ENCODE data around the gene EPHA2. TPM values are rescaled to one million over a fixed set of nuclear protein-coding genes. Genes with fewer than 3 reads are reported as not detected.

The EPHA2 gene
- total and polyA plus RNA-seq, 3 donors from 2014 or later, result 5.1 to 14.1 (median 5.7) TPM

DNA sequence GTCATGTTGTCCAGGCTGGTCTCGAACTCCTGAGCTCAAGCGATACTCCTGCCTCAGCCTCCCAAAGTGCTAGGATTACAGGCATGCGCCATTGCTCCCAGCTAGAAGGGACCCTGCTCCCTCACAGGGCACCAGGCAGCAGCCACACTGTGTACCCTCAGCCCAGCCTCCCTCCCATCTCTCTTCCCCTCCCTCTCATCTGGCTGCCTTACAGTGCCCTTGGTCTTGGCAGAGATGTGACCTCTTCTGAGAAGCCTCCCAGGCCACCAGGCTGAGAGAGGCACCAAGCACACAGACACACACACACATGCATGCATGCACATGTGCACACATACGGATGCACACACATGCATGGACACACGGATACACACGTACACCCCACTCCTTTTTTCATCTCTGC, 25.0 kb downstream of the EPHA2 start:
- no peaks in the 10 kb centered on the region for H3K36me3 ChIP-seq (ENCODE audit: low read depth, missing control alignments)

DNA sequence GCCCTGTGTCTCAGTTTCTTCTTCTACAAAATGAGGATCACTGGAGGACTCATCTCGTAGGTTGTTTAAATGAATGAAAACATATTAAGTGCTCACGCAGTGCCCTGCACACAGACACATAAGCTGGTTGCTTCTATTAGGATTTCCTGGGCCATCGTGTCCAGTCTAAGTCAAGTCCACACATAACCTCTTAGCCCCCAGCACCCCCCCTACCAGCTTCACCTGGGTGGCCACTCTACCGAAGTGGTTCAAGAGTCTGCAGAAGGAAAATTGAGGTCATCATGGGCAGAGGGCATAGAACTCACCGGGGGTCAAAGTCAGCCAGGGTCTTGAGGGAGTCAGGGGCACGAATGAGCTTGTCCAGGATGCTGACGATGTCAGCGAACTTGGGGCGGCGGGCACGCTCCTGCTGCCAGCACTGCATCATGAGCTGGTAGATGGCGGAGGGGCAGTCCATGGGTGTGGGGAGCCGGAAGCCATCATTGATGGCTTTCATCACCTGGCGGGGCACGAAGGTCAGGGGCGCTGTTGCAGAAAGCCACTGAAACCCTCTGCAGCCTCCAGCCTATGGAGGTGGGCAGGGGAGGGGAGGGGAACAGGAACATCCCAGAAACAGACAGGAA, 25.8 kb downstream of the EPHA2 start:
- 85 to 92% methylated on average over 16 of the region's 16 CpGs for WGBS, 2 donors
- TF ChIP-seq, protein P1, sequence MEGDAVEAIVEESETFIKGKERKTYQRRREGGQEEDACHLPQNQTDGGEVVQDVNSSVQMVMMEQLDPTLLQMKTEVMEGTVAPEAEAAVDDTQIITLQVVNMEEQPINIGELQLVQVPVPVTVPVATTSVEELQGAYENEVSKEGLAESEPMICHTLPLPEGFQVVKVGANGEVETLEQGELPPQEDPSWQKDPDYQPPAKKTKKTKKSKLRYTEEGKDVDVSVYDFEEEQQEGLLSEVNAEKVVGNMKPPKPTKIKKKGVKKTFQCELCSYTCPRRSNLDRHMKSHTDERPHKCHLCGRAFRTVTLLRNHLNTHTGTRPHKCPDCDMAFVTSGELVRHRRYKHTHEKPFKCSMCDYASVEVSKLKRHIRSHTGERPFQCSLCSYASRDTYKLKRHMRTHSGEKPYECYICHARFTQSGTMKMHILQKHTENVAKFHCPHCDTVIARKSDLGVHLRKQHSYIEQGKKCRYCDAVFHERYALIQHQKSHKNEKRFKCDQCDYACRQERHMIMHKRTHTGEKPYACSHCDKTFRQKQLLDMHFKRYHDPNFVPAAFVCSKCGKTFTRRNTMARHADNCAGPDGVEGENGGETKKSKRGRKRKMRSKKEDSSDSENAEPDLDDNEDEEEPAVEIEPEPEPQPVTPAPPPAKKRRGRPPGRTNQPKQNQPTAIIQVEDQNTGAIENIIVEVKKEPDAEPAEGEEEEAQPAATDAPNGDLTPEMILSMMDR (IDR thresholded peaks at IDR 0.05), result no peak
- no peak for TF ChIP-seq POLR2A (IDR thresholded peaks at IDR 0.05)
- Histone ChIP-seq H3K4me3 (no peak overlapping the region), H3K4me1 (peaks cover 16% of the 10 kb centered on the region), H3K9me3 (no peaks in the 10 kb centered on the region), H3K27me3 (no peaks in the 10 kb centered on the region), H3K36me3 (ENCODE audit: low read depth, missing control alignments) (no peaks in the 10 kb centered on the region), H3K27ac (no peak overlapping the region)
- intact Hi-C loops (cut with DNase I; ENCODE audit: low total_unique reads), result no loop called here
- no peak for DNase-seq

More for the DNA sequence above, 25.0 kb downstream of the EPHA2 start:
- Histone ChIP-seq H3K27me3 (no peaks in the 10 kb centered on the region), H3K4me3 (no peak overlapping the region), H3K27ac (no peak overlapping the region), H3K9me3 (no peaks in the 10 kb centered on the region), H3K4me1 (peaks cover 16% of the 10 kb centered on the region)
- intact Hi-C loops (cut with DNase I; ENCODE audit: low total_unique reads), result no loop called here
- TF ChIP-seq, protein P1 (IDR thresholded peaks at IDR 0.05), result no peak
- no peak for TF ChIP-seq POLR2A (IDR thresholded peaks at IDR 0.05)
- DNase-seq, result no peak
- 86 to 94% methylated on average over 3 to 6 of the region's 6 CpGs for WGBS, 2 donors

DNA sequence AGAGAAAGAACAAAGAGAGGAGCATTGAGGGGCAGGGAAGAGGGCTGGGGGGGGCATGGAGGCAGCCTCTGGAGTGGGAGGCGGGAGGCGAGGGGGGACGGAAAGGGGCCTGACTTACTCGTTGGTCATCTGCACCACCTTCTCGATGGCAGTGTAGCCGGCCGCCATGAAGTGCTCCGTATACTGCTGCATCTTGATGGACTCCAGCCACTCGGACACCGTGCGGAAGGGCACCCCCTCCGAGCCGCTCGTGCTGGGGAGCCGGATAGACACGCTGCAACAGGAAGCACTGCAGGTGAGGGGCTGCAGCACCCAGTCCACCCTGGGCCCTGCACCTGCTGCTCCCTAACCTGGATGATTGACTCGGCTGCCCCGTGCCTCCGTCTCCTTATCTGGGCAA, 26.6 kb downstream of the EPHA2 start:
- peaks cover 16% of the 10 kb centered on the region for H3K4me1 ChIP-seq
- H3K9me3 ChIP-seq, result no peaks in the 10 kb centered on the region
- no peak overlapping the region for H3K4me3 ChIP-seq
- 92 to 94% methylated on average over 18 to 19 of the region's 19 CpGs for WGBS, 2 donors
- intact Hi-C loops (cut with DNase I; ENCODE audit: low total_unique reads), result no loop called here
- no peaks in the 10 kb centered on the region for H3K27me3 ChIP-seq
- no peaks in the 10 kb centered on the region for H3K36me3 ChIP-seq (ENCODE audit: low read depth, missing control alignments)
- TF ChIP-seq POLR2A (IDR thresholded peaks at IDR 0.05), result no peak
- TF ChIP-seq, protein P1 (IDR thresholded peaks at IDR 0.05), result no peak
- no peak for DNase-seq
- no peak overlapping the region for H3K27ac ChIP-seq

DNA sequence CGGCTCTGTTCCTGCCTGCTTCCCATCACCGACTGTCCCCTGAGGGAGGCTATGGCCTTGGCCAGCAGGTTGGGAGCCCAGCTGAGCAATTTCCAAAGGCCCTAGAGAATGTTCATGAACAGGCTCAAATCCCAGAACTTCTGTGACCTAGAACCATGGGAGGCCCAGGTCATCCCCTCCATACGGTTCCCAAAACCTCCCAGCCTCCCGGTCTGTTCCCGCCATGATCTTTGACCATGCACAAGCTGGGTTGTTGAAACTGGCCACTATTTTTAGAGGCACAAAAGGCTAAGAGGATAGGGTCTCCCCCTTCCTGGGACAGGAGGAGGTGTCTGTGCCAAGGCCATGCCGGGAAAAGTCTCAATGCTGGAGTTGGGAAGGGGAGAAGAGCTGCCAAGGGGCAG, 27.5 kb downstream of the EPHA2 start:
- Histone ChIP-seq H3K27ac (no peak overlapping the region), H3K27me3 (no peaks in the 10 kb centered on the region), H3K4me3 (no peak overlapping the region), H3K4me1 (peaks cover 16% of the 10 kb centered on the region), H3K9me3 (no peaks in the 10 kb centered on the region), H3K36me3 (ENCODE audit: low read depth, missing control alignments) (no peaks in the 10 kb centered on the region)
- intact Hi-C loops (cut with DNase I; ENCODE audit: low total_unique reads), result no loop called here
- no peak for TF ChIP-seq POLR2A (IDR thresholded peaks at IDR 0.05)
- TF ChIP-seq, protein P1 (IDR thresholded peaks at IDR 0.05), result no peak
- DNase-seq, result peak; percentile 77
- 40 to 50% methylated on average over 4 to 6 of the region's 6 CpGs for WGBS, 2 donors

Data from testis (tissue), 3 donors.